NK-92 treated with Interleukin-12 subunit alpha and Interleukin-12 subunit beta, amount 100 ng/mL, for 24 hours (cell line): ENCODE measurements around the gene GALNT6.
"Not testable (repeated sequence)": the region's sequence is repeated elsewhere in the genome, so short reads cannot be mapped to it uniquely, and the experiment has no call there.

Experiments
- DNase-seq: peaks from one replicate; lab custom pipeline; 2025; lab: John Stamatoyannopoulos, UW

The GALNT6 gene

DNA sequence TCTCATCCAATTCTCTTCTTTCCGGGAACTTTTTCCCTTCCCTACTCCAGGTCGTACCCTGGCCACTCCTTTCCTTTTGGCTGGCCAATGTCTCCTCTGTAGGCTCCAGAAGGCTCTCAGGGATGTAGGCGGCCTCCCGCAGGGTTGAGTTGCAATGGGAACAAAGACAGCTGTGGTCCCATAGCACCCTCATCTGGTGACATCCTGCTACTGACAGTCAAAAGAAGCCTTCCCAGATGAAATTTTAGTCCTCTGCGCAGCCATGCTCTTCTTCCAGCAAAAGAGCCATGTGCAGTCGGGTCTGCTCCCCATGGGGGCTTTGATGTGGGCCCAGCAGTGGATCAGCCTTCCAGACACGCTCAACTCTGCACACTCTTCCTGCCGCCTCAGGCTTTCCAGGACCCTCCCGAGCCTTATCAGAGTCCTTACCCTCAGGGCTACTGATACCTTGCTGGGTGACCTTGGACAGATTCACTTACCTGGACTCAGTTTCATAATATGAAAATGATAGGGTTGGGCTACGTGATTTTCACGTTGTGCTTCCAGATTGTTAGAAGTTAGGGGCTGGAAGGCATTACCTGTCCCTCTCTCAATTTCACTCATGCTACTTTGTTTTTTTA, 39.2 kb downstream of the GALNT6 start:
- DNase-seq: no peak

DNA sequence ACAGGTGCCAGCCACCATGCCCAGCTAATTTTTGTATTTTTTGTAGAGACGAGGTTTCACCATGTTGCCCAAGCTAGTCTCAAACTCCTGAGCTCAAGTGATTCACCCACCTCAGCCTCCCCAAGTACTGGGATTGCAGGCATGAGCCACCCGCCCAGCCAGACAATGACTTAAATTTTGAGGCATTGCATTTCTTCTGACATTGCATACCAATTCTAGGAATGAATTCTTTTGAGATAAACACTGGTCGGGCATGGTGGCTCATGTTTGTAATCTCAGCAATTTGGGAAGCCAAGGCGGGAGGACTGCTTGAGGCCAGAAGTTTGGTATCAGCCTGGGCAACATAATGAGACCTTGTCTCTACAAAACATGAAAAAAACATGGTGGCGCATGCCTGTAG, 42.2 kb downstream of the GALNT6 start:
- no peak for DNase-seq

DNA sequence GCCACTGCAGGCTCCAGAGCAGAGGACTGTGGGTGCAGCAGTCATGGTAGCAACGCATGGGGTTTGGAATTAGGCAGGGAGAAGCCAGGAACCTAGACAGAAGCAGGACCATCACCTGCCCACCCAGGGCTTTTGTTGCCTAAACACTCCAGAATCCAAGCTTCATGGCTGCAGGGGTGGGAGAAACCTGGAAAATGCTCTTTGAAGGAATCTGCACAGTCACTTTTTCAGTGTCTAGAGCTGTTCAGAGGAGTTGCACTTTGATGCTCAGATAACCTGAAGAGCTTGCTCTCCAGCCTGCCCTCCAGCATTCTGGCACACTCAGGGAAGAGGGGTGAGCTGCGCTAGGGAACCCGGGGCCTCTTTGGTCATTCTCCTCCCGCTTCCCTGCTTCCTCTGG, 43.1 kb downstream of the GALNT6 start:
- DNase-seq: no peak

DNA sequence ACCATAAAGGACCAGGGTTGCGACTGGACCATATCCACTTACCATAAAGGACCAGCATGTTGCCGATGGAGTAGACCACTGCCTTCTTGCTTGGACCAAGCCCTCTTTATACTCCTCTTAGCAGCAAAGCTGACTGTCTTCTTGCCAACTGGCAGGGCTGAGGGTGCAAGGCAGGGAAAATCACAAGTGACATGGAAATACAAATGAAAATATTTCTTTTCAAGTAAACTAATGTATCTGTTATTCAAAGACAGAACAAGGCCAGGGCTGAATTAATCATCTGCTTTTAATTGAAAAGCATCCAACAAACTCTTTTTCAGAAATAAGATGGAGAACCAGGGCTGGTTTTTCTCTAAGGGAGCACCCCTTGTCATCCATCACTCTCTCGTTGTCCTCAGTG, 44.6 kb downstream of the GALNT6 start, which contains the start of gene CELA1:
Gene CELA1 (minus strand): TSS at position 99 of the 400 bp plus-strand sequence. CDS start 41 bp downstream, at position 58.
- DNase-seq: no peak

DNA sequence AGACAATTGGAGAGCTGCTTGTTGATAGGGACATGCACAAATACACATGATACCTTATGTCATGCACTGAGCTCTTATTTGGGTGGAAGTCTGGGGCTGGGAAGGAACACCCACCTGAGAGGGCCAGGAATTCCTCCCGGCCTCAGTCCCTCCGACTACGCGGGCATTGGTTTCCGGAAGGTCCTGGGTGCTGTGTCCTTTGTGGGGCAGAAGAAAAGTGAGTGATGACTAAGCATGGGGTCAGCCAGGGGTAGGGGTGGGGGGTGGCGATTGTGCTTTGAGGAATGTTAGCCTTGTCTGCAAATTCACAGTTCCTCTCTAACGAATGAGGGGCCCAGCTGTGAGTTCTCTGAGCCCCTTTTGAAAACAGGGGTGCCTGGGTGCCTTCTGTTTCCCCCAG, 45.5 kb downstream of the GALNT6 start:
- no peak for DNase-seq

DNA sequence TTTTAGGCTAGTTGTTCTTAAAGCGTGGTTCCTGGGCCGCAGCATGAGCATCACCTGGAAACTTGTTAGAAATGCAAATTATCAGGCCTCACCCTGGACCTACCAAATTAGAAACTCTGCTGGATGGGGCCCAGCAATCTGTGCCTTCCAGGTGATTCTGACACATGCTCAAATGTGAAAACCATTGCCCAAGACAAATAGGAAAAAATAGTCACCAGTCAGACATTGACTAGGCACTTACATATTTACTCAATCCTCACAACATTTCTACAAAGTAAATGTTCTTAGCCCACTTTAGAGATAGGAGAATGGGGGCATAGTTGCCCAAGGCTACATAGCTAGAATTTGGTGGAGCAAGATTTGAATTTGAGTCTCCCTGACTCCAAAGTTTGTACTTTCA, 48.0 kb downstream of the GALNT6 start:
- no peak for DNase-seq

DNA sequence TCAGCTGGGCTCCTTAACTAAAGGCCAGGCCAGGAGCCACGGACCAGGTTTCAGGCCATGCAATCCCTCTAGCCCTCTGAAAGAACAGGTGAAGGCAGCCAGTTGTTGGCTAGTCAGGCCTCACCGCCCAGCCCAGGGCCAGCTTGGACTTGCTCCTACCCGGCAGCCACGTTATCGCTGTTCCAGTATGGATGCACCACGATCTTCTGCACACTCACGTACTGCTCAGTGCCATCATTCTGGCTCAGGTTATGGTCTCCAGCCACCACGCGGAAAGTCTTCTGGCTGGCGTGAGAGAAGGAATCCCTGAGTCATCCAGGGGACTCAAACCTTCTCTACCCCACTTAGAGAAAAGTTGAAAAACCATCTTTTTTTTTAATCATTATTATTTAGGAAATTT, 48.8 kb downstream of the GALNT6 start:
- no peak for DNase-seq

DNA sequence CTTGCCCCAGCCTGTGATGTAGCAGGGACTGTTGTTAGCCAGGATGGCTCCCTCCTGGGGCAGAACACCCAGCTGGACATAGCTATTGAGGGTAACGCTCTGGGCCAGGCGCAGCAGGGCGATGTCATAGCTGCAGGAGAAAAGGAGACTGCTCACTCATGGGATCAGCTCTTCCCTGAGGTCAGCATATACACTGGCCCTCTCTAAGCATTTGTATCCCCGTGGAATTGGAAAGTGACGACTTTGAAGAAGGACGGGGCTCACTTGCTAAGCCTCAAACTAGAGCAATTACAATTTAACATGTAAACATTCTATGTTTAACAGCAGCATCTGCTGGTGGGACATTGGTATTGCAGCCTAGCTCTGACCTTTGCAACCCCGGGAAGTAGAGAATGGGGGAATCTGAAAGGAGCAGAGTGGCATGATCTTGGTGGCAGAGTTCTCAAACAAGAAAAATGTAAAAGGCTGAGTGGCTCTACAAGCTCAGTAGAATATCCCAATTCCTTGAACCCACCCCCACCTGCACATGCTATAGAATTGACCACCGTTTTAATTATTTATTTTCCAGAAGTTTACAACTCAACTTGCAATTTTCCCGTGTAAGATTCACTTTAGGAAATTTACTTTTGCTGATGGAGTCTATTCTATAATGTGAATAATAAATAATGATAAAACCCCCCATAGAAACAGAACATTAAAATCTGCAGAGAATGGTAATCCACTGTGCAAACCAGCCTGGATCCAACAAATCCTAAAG, 49.8 kb downstream of the GALNT6 start:
- peak; percentile 6 for DNase-seq

DNA sequence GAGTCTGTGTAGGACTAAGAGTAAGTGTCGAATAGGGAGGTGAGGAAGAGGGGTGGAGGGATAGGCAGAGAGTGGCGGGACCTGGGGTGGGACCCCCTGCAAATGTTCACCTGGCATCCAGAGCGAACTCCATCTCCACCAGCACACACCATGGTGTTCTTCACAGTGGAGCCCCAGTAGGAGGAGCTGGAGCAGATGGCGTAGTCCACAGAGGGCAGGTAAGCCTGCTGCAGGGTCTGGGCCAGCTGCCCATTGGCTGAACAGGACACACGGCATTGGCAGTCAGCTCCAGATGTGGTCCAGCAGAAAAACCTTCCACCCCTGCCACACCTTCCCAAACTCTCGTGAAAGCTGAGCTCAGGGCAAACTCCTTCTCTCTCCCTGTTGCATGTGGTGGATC, 51.5 kb downstream of the GALNT6 start:
- DNase-seq: no peak

DNA sequence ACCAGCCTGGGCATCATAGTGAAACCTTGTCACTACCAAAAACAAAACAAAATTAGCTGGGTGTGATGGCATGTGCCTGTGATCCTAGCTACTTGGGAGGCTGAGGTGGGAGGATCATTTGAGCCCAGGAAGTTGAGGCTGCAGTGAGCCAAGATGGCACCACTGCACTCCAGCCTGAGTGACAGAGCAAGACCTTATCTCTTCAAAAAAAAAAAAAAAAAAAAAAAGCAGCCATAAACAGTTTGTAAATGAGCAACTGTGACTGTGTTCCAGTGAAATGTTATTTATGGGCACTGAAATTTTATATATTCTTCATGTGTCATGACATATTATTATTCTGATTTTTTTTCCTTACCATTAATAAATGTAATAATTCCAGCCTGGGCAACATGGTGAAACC, 53.9 kb downstream of the GALNT6 start:
- not testable (repeated sequence) for DNase-seq

DNA sequence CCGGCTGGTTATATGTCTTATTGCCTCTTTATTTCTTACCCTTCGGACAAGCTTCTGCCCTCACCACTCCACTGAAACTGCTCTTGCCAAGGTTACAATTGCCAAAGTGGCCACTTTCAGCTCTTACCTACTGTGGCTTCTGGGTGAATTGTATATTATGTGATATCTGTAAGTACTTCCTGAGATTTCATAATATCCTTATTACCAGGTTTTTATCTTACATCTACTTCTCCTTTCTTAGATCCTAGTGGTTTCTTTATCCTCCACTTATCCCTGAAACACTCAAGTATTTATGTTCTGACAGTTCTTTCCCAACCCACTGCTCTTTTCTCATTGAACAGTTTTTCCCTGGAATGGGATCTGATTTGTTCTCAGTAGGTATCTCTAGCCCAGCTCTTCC, 55.3 kb downstream of the GALNT6 start:
- DNase-seq: no peak

DNA sequence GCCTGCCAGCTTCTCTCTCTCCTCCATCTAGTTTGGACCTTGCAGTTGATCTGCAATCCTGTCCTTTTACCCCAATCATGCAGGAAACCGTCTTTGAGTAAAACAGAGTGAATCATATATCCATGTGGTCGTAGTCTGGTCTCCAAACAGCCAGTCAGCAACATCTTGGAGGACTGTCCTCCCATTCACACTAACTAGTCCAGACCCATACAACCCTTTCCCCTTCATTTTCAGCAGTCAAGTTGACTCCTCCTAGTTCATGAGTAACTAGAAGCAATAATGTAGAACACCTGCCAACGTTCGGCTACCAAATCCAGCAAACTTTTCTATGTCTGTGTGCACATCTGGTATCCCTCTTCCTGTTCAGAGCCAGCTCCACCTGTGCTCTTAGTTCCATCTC, 56.4 kb downstream of the GALNT6 start:
- DNase-seq: no peak

DNA sequence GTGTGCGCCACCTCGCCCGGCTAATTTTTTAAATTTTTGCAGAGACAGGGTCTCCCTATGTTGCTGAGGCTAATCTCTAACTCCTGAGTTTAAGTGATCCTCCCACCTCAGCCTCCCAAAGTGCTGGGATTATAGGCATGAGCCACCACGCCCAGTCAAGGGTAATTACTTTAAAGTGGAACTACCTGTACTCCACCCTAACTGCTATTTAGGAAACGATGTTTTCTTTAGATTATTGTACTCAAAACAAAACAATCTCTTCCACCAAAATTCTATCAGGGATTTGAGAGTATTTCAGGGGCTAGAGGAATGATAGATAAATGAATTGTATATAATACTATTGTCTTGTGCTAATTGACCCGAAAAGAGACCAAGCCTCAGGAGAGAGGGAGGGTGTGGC, 57.7 kb downstream of the GALNT6 start:
- no peak for DNase-seq

DNA sequence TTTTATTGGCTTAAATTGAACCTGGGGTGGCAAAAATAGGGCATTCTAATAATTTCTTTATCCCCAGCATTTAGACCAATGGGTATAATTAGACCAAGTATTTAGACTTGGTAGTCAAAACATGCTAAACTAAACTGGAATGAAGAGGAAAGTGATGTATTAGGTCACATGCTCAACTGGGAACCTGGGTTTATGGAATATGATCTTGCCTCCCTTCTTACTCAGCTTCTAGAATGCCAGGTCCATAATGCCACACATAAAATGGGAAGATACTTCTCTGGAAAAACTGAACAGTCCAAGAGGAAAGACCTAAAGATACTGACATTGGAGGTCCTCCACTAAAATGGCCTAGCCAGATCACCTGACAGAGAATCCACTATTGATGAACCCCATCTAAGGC, 61.0 kb downstream of the GALNT6 start:
- no peak for DNase-seq

DNA sequence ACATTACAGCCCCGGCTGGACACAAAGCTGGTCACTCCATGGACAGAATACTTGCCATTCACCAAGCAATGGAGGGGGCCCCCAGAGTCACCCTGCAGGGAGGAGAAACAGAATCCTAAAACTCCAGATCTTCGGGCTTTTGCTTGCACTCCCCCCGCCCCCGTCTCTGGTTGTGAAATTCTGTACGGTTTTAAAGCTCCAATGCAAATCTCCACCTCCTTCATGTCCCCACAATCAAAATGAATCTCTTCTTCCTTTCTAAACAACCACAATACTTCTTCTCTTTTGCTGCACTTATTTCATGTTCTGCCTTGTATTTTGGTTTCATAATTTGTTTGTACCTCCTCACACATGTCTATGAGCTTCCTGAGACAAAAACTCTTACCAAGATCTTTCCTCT, 61.5 kb downstream of the GALNT6 start:
- DNase-seq: no peak

DNA sequence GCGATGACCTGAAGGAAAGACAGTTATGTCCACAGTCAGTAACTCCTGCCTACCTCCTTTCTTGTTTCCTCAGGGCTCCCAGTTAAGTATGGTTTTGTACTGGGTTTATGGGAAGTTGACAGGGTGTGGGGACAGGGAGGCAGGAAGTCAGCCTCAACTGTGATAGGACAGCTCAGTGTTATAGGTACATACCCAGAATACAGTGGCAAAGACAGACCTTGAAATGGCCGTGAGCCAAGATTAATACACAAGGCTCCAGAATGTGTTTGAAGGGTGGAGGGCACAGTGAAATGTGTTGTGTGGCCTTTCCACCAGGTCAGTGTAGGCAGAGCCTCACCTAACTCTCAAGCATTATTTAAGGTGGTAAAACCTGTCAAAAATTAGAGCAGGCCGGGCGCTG, 62.6 kb downstream of the GALNT6 start:
- DNase-seq: no peak

DNA sequence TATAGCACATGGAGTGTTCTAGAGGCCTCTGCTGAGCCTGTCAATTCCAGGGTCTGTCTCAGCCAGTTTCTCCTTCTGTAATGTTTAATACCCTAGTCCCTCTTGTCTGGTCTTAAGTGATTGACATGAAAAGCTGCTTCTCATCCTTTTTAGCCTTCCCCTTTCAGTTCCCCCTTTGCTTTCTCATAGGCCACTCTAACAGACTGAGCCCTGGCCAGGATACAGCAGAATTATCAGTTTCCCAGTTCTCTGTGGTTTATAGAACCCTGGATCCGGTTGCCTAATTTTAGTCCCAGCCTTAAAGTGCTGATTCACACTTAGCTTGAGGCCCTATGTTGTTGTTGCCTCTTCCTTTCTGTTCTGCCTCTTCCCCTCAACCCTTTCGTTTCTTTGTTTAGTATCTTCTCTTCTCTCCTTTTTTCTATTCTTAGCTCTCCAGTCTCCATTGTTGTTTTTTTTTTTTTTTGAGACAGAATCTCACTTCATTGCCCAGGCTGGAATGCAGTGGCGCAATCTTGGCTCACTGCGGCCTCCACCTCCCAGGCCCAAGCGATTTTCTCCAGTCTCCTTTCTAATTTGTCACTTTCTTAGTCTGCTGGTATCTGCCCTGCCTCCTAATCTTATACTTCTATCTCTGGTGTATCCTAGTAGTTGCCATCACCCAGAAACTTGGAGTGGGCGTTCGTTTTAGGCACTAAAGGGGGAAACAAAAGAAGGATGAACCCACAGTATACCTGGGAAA, 64.3 kb downstream of the GALNT6 start:
- DNase-seq: no peak

DNA sequence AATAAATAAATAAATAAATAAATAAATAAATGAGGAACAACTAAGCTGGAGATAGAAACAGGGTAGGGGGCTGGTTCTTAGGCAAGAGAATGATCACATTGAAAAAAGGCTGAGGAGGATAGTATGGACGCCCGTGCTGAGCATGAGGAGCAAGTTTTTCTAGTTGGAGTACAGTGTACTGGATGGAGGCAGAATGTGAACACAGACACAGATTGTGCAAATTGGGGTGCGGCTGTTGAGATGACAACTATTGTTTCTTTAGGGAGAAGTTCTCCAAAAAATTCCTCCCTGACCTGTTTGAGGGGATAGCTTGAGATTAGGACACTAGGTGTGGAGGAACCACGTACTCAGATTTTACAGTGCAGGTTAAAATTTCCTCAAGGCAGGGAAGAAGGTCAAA, 66.3 kb downstream of the GALNT6 start:
- no peak for DNase-seq

DNA sequence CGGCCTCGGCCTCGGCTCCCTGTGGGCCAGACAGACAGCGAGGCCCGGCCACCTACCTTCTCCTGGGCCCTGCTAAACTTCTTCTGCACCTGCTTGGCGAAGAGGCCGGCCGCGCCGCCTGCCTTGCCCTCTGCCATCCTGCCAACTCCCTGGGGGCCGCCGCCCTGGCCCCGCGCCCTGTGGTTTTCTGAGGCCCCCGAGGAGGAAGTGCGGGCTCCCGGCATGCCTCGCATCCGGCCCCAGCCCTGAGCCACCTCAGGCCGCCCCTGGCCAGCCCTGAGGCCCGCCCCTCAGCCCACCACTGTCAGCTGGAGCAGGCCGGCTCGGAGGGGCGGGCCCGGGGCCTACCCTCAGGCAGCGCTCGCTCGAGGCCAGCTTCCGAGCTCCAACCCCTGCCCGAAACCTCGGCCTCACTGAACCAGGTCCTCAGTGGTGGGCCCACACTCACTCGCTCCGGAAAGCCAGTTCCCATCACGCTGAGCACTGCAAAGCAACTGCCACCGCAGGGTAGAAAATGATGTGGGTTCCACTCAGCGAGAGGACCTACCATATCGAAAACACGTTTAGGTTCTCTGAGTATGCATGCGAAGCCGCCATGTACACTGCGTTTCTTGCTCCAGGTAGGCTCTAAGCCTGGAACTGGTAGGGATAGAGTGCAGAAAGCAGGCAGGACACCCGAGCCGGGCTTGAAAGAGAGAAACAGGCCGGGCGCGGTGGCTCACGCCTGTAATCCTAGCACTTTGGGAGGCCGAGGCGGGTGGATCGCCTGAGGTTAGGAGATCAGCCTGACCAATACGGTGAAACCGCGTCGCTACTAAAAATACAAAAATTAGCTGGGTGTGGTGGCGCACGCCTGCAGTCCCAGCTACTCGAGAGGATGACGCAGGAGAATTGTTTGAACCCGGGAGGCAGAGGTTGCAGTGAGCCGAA, 67.0 kb downstream of the GALNT6 start, which contains the start of gene BIN2:
Gene BIN2 (minus strand): TSS at position 209 of the 930 bp plus-strand sequence. CDS start 72 bp downstream, at position 137.
- DNase-seq: peak; percentile 45

DNA sequence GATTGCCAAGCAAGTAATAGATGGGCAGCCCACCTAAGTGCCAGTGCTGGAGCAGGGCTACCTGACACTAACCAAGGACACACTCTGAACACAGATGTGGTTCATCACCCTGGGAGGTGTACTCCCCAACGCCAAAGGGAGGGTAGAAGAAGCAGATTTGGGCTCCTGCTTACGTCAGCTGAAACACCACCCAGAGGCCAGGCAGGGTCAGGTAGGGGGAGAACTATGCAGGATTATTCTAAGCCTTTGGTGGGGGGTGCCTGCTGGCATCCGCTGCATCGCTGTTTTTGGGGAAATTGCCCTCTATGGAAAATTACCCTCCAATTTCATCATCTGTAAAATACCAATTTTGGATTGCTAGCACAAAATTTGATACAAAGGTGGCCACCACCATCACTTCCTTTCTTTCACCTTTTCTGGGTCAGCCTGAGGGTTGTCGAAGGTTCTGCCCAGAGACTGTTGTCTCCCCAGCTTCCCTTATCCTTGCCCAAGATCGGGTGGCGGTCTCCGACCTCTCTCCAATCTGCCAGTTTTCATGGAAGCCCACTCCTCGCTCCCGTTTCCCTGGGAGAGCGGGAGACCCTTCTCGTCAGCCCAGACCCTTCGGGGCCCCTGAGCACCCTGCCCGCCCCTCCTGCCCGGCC, 67.8 kb downstream of the GALNT6 start:
- DNase-seq: peak; percentile 15

DNA sequence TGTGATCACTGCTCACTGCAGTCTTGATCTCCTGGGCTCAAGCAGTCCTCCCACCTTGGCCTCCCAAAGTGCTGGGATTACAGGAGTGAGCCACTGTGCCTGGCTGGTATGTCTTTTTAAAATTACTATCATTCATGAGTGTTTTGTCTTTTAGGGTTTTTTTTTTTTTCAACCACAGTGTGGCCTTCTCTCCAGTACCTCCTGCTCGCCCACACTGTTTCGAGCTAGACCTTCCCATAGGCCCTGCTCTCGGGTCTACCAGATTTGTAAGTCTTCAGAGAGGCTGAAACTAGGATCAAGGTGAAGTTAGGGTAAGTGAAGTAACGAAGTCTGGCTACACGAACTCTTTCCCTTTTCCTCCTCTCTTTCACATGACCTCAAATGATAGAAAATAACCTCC, 68.8 kb downstream of the GALNT6 start:
- DNase-seq: no peak
